Fibroblast of the aortic adventitia (primary cell): ENCODE measurements around the gene FCER2. TPM values are rescaled to one million over a fixed set of nuclear protein-coding genes. Genes with fewer than 3 reads are reported as not detected.
"Not testable (repeated sequence)": the region's sequence is repeated elsewhere in the genome, so short reads cannot be mapped to it uniquely, and the experiment has no call there.

Experiments
- DNase-seq: peaks from one replicate; pipeline ENCODE4 v3.0.0-alpha.2; 2010; ENCODE audit warnings: low read depth
- H3K4me3 ChIP-seq: 2 replicates; pipeline ENCODE4 v1.5.1; 2011; ENCODE audit warnings: low read depth, mild to moderate bottlenecking, control low read depth, low read length, moderate library complexity
- total RNA-seq: library from RNA; depleted of rRNA; stranded (reverse); fragments of >200 nt; gene quantifications from 2 replicates; pipeline ENCODE4 v1.2.3, GENCODE V29; 2012; ENCODE audit warnings: low replicate concordance
- TF ChIP-seq, protein P1 (sequence below): IDR thresholded peaks from 2 replicates; pipeline ENCODE4 v1.5.1; 2011; ENCODE audit warnings: mild to moderate bottlenecking, low read length, control low read depth, inconsistent platforms; ENCODE audit not compliant: insufficient read depth

FCER2 gene
- total RNA-seq = not detected in 2 replicates

GRCh38 chr19:7701654-7702457 lies at the start of gene FCER2:
Gene FCER2, minus strand, starts transcription at chr19:7702131. Its CDS starts 2,371 bp downstream, at chr19:7699760.
- H3K4me3 ChIP-seq = no peak within 1 kb of the TSS
- DNase-seq = no peak
- TF ChIP-seq, protein P1, sequence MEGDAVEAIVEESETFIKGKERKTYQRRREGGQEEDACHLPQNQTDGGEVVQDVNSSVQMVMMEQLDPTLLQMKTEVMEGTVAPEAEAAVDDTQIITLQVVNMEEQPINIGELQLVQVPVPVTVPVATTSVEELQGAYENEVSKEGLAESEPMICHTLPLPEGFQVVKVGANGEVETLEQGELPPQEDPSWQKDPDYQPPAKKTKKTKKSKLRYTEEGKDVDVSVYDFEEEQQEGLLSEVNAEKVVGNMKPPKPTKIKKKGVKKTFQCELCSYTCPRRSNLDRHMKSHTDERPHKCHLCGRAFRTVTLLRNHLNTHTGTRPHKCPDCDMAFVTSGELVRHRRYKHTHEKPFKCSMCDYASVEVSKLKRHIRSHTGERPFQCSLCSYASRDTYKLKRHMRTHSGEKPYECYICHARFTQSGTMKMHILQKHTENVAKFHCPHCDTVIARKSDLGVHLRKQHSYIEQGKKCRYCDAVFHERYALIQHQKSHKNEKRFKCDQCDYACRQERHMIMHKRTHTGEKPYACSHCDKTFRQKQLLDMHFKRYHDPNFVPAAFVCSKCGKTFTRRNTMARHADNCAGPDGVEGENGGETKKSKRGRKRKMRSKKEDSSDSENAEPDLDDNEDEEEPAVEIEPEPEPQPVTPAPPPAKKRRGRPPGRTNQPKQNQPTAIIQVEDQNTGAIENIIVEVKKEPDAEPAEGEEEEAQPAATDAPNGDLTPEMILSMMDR = no peak

GRCh38 chr19:7751157-7751783 lies 49.3 kb upstream of the FCER2 start:
- TF ChIP-seq, protein P1 = no peak
- no peak for DNase-seq
- H3K4me3 ChIP-seq = no peak overlapping the region

DNA sequence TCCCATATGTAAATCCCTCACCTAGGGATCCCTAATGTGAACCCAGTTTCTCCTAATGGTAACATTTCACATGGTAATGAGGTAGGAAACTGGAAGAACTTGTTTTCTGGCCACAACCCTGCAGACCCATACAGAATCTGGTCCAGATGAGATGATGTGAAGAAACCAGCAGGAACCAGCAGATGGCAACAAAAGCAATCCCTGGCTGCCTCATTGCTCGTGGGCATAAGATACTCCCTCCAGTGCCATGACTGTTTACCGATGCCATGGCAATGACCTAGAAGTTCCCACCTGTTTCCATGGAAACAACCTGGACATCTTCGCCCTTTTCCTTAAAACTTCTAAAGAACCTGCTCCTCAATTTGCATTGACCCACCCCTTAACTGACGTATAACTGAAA lies 46.8 kb upstream of the FCER2 start:
- DNase-seq = peak; percentile 5

DNA sequence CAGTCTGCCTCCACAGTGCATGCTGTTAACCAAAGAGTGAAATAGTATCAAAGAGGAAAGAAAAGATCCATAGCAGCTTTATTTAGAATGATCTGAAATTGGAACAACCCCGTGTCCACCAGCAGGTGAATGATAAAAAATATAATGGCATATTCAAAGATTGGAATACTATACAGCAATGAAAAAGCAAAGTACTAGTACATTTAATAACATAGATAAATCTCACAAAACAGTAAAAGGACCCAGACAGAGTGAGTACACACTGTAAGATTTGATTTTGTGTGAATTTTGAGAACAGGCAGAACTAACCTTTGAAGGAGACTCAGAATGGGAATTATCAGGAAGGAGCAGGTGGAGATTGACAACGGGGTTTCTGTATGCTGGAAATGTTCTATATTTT lies 46.2 kb upstream of the FCER2 start:
- TF ChIP-seq, protein P1 = no peak
- DNase-seq = no peak
- H3K4me3 ChIP-seq = no peak overlapping the region

More for the DNA sequence above, 46.8 kb upstream of the FCER2 start:
- no peak overlapping the region for H3K4me3 ChIP-seq
- TF ChIP-seq, protein P1 = no peak

DNA sequence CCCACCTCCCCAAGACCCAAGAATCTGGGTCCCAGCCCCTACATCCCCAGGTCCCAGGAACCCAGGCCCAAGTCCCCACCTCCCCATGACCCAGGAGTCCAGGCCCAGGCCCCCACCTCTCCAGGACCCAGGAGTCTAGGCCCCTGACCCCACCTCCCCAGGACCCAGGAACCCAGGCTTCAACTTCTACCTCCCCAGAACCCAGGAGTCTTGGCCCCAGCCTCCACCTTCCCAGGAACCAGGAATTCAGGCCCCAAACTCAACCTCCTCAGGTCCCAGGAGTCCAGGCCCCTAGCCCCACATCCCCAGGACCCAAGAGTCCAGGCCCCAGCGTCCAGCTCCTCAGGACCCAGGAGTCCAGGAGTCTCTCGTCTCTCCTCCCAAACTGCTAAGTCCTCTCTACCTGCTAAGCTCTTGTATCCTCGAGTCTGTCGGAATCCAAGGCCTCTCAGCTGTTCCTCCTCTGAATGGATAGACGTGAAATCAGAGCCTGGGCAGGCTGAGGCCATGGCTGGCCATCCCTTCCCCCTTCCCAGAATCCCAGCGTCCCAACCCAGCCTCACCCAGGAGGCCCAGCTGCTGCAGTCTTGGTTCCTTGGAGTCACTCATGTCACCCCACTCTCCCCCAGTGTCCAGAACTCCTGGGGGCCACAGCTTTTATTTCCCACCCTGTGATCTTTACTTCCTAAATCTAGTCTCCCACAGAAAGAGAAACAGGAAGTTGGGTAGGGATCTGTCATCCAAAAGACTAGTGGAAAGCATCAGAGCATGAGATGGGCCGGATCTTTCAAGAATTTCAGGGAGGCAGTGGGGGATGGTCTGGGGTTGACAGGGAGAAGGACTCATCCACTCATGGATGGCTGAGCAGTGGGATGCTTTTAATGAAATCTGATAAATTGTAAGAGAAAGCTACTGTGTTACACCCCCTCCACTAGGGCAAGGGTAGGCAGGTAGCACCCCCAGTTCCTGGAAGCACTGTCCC lies 45.3 kb upstream of the FCER2 start, which contains the start of gene CD209:
Gene CD209, minus strand, starts transcription at position 632 of the 982 bp plus-strand sequence. Its CDS starts 23 bp downstream, at position 609.
- H3K4me3 ChIP-seq = no peak within 1 kb of the TSS
- TF ChIP-seq, protein P1 = no peak
- no peak for DNase-seq

- DNase-seq, H3K4me3 ChIP-seq: not testable (repeated sequence)
These were observed 44.4 kb upstream of the FCER2 start for GRCh38 chr19:7746306-7746705.
